ENCODE data around the gene ADRB1. TPM values are rescaled to one million over a fixed set of nuclear protein-coding genes. Genes with fewer than 3 reads are reported as not detected.

ADRB1 gene
- total and polyA plus RNA-seq, 4 donors: 0.05 to 0.17 (median 0.16) TPM; not detected in 1

GRCh38 chr10:114015708-114016107, 28.0 kb upstream of the ADRB1 start:
- Histone ChIP-seq H3K4me1 (ENCODE audit: control insufficient read depth in 4 of 4, insufficient read depth in 4 of 4, low read length in 3 of 4) (no peaks in the 10 kb centered on the region), H3K4me3 (ENCODE audit: low read depth in 1 of 3, low read length in 3 of 3) (no peak overlapping the region), H3K27ac (ENCODE audit: low read depth in 1 of 2, low read length in 2 of 2) (no peak overlapping the region), H3K9ac (ENCODE audit: low read depth in 1 of 2, low read length in 2 of 2) (no peak overlapping the region), H3K27me3 (ENCODE audit: control insufficient read depth in 4 of 4, insufficient read depth in 4 of 4, low read length in 3 of 4) (no peaks in the 10 kb centered on the region), H3K9me3 (ENCODE audit: control insufficient read depth in 4 of 4, low read length in 3 of 4) (no peaks in the 10 kb centered on the region), H3K36me3 (ENCODE audit: control insufficient read depth in 4 of 4, insufficient read depth in 3 of 4, low read depth in 1 of 4, low read length in 3 of 4) (no peaks in the 10 kb centered on the region)
- DNase-seq (ENCODE audit: low spot score): no peak
- TF ChIP-seq RAD21 (IDR thresholded peaks at IDR 0.05): no peak
- 21% methylated on average over 1 of the region's 1 CpG for WGBS

- Histone ChIP-seq H3K9ac (ENCODE audit: low read depth in 1 of 2, low read length in 2 of 2) (no peak overlapping the region), H3K27me3 (ENCODE audit: control insufficient read depth in 4 of 4, insufficient read depth in 4 of 4, low read length in 3 of 4) (no peaks in the 10 kb centered on the region), H3K4me3 (ENCODE audit: low read depth in 1 of 3, low read length in 3 of 3) (no peak overlapping the region), H3K27ac (ENCODE audit: low read depth in 1 of 2, low read length in 2 of 2) (no peak overlapping the region), H3K36me3 (ENCODE audit: control insufficient read depth in 4 of 4, insufficient read depth in 3 of 4, low read depth in 1 of 4, low read length in 3 of 4) (no peaks in the 10 kb centered on the region), H3K4me1 (ENCODE audit: control insufficient read depth in 4 of 4, insufficient read depth in 4 of 4, low read length in 3 of 4) (no peaks in the 10 kb centered on the region), H3K9me3 (ENCODE audit: control insufficient read depth in 4 of 4, low read length in 3 of 4) (no peaks in the 10 kb centered on the region)
- TF ChIP-seq RXRA (IDR thresholded peaks at IDR 0.05): no peak
- TF ChIP-seq, protein P1, sequence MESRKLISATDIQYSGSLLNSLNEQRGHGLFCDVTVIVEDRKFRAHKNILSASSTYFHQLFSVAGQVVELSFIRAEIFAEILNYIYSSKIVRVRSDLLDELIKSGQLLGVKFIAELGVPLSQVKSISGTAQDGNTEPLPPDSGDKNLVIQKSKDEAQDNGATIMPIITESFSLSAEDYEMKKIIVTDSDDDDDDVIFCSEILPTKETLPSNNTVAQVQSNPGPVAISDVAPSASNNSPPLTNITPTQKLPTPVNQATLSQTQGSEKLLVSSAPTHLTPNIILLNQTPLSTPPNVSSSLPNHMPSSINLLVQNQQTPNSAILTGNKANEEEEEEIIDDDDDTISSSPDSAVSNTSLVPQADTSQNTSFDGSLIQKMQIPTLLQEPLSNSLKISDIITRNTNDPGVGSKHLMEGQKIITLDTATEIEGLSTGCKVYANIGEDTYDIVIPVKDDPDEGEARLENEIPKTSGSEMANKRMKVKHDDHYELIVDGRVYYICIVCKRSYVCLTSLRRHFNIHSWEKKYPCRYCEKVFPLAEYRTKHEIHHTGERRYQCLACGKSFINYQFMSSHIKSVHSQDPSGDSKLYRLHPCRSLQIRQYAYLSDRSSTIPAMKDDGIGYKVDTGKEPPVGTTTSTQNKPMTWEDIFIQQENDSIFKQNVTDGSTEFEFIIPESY (IDR thresholded peaks at IDR 0.05): no peak
- no peak for TF ChIP-seq YY1 (IDR thresholded peaks at IDR 0.05)
- no peak for TF ChIP-seq TAF1 (conservative IDR thresholded peaks at IDR 0.05)
- no peak for TF ChIP-seq HNF4A (conservative IDR thresholded peaks at IDR 0.05)
- TF ChIP-seq NR2F2 (IDR thresholded peaks at IDR 0.05): no peak
- TF ChIP-seq RAD21 (IDR thresholded peaks at IDR 0.05): no peak
- TF ChIP-seq GABPA (IDR thresholded peaks at IDR 0.05 in 1 of 2, conservative IDR thresholded peaks at IDR 0.05 in 1 of 2): no peak
- TF ChIP-seq SP1 (IDR thresholded peaks at IDR 0.05): no peak
- TF ChIP-seq CTCF (IDR thresholded peaks at IDR 0.05; ENCODE audit: low read depth, low read length, missing input control): no peak
- no peak for TF ChIP-seq REST (IDR thresholded peaks at IDR 0.05)
- no peak for TF ChIP-seq FOXA2 (IDR thresholded peaks at IDR 0.05)
- TF ChIP-seq MAX (IDR thresholded peaks at IDR 0.05): no peak
- TF ChIP-seq HNF4G (IDR thresholded peaks at IDR 0.05): no peak
- no peak for TF ChIP-seq ATF3 (IDR thresholded peaks at IDR 0.05)
- no peak for TF ChIP-seq FOXA1 (IDR thresholded peaks at IDR 0.05)
- TF ChIP-seq JUND (IDR thresholded peaks at IDR 0.05): no peak
- TF ChIP-seq EGR1 (IDR thresholded peaks at IDR 0.05; ENCODE audit: low read depth in 2 of 2): no peak
- DNase-seq (ENCODE audit: low spot score): no peak
- WGBS: 83% methylated on average over 6 of the region's 6 CpGs
Measured at GRCh38 chr10:114017271-114017670, 26.4 kb upstream of the ADRB1 start.

Data from liver (tissue), 9 donors.